Endodermal cell (in vitro differentiated cells): ENCODE measurements around the gene RAD52. TPM values are rescaled to one million over a fixed set of nuclear protein-coding genes. Genes with fewer than 3 reads are reported as not detected.

Source experiments
- DNase-seq: peaks from one replicate; pipeline ENCODE4 v3.0.0-alpha.2; 2017
- H3K27ac ChIP-seq: 2 replicates; pipeline ENCODE4 v1.5.1; 2013; ENCODE audit warnings: mild to moderate bottlenecking, low read depth, low read length, moderate library complexity
- H3K27me3 ChIP-seq: 2 replicates; pipeline ENCODE4 v1.6.1; 2013; ENCODE audit warnings: mild to moderate bottlenecking, low read length, moderate library complexity; ENCODE audit not compliant: insufficient read depth, control insufficient read depth, poor library complexity, severe bottlenecking
- H3K36me3 ChIP-seq: 2 replicates; pipeline ENCODE4 v1.7.0; 2013; ENCODE audit warnings: mild to moderate bottlenecking, low read length, moderate library complexity; ENCODE audit not compliant: control insufficient read depth, insufficient read depth
- H3K4me1 ChIP-seq: one replicate; pipeline ENCODE4 v1.7.0; 2013; ENCODE audit warnings: low read length; ENCODE audit not compliant: control insufficient read depth, insufficient read depth
- H3K4me3 ChIP-seq: 2 replicates; pipeline ENCODE4 v1.5.1; 2013; ENCODE audit warnings: mild to moderate bottlenecking, low read length, moderate library complexity
- H3K9ac ChIP-seq: 2 replicates; pipeline ENCODE4 v1.6.1; 2013; ENCODE audit warnings: mild to moderate bottlenecking, low read length, moderate library complexity; ENCODE audit not compliant: poor library complexity, severe bottlenecking; ENCODE audit errors: extremely low read depth
- H3K9me3 ChIP-seq: 2 replicates; pipeline ENCODE4 v1.6.1; 2013; ENCODE audit warnings: mild to moderate bottlenecking, low read length, moderate library complexity; ENCODE audit not compliant: control insufficient read depth
- H3K27ac Mint-ChIP-seq: 2 replicates; pipeline ENCODE4 v1.8.0; 2020; ENCODE audit warnings: mixed read lengths
- H3K27me3 Mint-ChIP-seq: 2 replicates; pipeline ENCODE4 v1.8.0; 2021; ENCODE audit warnings: mild to moderate bottlenecking, mixed read lengths; ENCODE audit not compliant: insufficient read depth
- H3K36me3 Mint-ChIP-seq: 2 replicates; pipeline ENCODE4 v1.8.0; 2020; ENCODE audit warnings: low read depth, mixed read lengths
- H3K4me1 Mint-ChIP-seq: 2 replicates; pipeline ENCODE4 v1.8.0; 2020; ENCODE audit warnings: mixed read lengths
- H3K4me3 Mint-ChIP-seq: 2 replicates; pipeline ENCODE4 v1.8.0; 2020; ENCODE audit warnings: mild to moderate bottlenecking, moderate library complexity, mixed read lengths
- H3K9me3 Mint-ChIP-seq: 2 replicates; pipeline ENCODE4 v1.8.0; 2020; ENCODE audit warnings: mild to moderate bottlenecking, mixed read lengths
- CTCF ChIP-seq: fragments of 200-600 bp; sonication (generic); conservative IDR thresholded peaks from 2 replicates; pipeline ENCODE4 v1.5.0; 2021; ENCODE audit warnings: antibody characterized with exemption, mild to moderate bottlenecking
- WGBS, 2 experiments: methylation state at CpG; one replicate each; pipeline versions ENCODE4 v1.1.5 to v1.1.7; 2013; ENCODE audit warnings: missing lambda C conversion rate in 2 of 2, mixed read lengths in 1 of 2; ENCODE audit not compliant: insufficient coverage in 1 of 2, insufficient read length in 1 of 2; 5-methylcytosine and 5-hydroxymethylcytosine counted together
- total RNA-seq, 2 donors: library from RNA; stranded (reverse); fragmentation: NEBNext Ultra II Directional in 1 of 2; extraction: Animal tissue kit (Norgen Biotek cat#: 25700) in 1 of 2; gene quantifications; 2 replicates in 1 of 2; 3 replicates in 1 of 2; pipeline ENCODE4 v1.2.1, GENCODE V29; 2021

Gene RAD52
- total RNA-seq, 2 donors from 2014 or later: 24.3 to 35.1 TPM

GRCh38 chr12:884746-885414 is 64.6 kb downstream of the RAD52 start:
- peaks cover 99% of the 10 kb centered on the region for H3K36me3 ChIP-seq
- no peaks in the 10 kb centered on the region for H3K27me3 Mint-ChIP-seq
- H3K4me1 Mint-ChIP-seq: no peaks in the 10 kb centered on the region
- H3K27ac ChIP-seq: no peak overlapping the region
- no peak overlapping the region for H3K27ac Mint-ChIP-seq
- no peaks in the 10 kb centered on the region for H3K27me3 ChIP-seq
- H3K4me3 Mint-ChIP-seq: no peak overlapping the region
- no peaks in the 10 kb centered on the region for H3K9me3 Mint-ChIP-seq
- peaks cover 97% of the 10 kb centered on the region for H3K36me3 Mint-ChIP-seq
- no peaks in the 10 kb centered on the region for H3K4me1 ChIP-seq
- H3K9ac ChIP-seq: no peak overlapping the region
- WGBS, 2 experiments: 95 to 100% methylated on average over 4 to 5 of the region's 5 CpGs
- H3K9me3 ChIP-seq: no peaks in the 10 kb centered on the region
- no peak for TF ChIP-seq CTCF
- DNase-seq: no peak
- H3K4me3 ChIP-seq: no peak overlapping the region

GRCh38 chr12:880656-881055 is 68.8 kb downstream of the RAD52 start:
- H3K27me3 Mint-ChIP-seq: no peaks in the 10 kb centered on the region
- H3K9me3 Mint-ChIP-seq: no peaks in the 10 kb centered on the region
- H3K36me3 ChIP-seq: peaks cover 93% of the 10 kb centered on the region
- WGBS, 2 experiments: 95% methylated on average over 4 of the region's 4 CpGs; no CpG with 5 or more reads in 1 of the 2 experiments
- peaks cover 83% of the 10 kb centered on the region for H3K36me3 Mint-ChIP-seq
- no peak overlapping the region for H3K27ac Mint-ChIP-seq
- H3K9me3 ChIP-seq: no peaks in the 10 kb centered on the region
- H3K27me3 ChIP-seq: no peaks in the 10 kb centered on the region
- no peaks in the 10 kb centered on the region for H3K4me1 Mint-ChIP-seq
- no peak overlapping the region for H3K4me3 ChIP-seq
- no peak overlapping the region for H3K9ac ChIP-seq
- H3K4me1 ChIP-seq: no peaks in the 10 kb centered on the region
- no peak overlapping the region for H3K27ac ChIP-seq
- no peak for TF ChIP-seq CTCF
- H3K4me3 Mint-ChIP-seq: no peak overlapping the region
- DNase-seq: no peak

GRCh38 chr12:879641-880040 is 69.9 kb downstream of the RAD52 start:
- H3K27me3 ChIP-seq: no peaks in the 10 kb centered on the region
- no peak overlapping the region for H3K27ac ChIP-seq
- no peak for DNase-seq
- H3K4me1 Mint-ChIP-seq: no peaks in the 10 kb centered on the region
- H3K27ac Mint-ChIP-seq: no peak overlapping the region
- H3K36me3 ChIP-seq: peaks cover 93% of the 10 kb centered on the region
- H3K4me3 ChIP-seq: no peak overlapping the region
- H3K9me3 ChIP-seq: no peaks in the 10 kb centered on the region
- H3K9ac ChIP-seq: no peak overlapping the region
- no peak overlapping the region for H3K4me3 Mint-ChIP-seq
- WGBS, 2 experiments: 81 to 96% methylated on average over 3 to 5 of the region's 5 CpGs
- no peaks in the 10 kb centered on the region for H3K27me3 Mint-ChIP-seq
- peaks cover 75% of the 10 kb centered on the region for H3K36me3 Mint-ChIP-seq
- no peaks in the 10 kb centered on the region for H3K4me1 ChIP-seq
- TF ChIP-seq CTCF: no peak
- no peaks in the 10 kb centered on the region for H3K9me3 Mint-ChIP-seq
